HG03520 (cell line): ENCODE results near the gene TAF8.
"Not testable (repeated sequence)": the region's sequence is repeated elsewhere in the genome, so short reads cannot be mapped to it uniquely, and the experiment has no call there.

Source experiments
- ATAC-seq: cut with Tn5 transposase; IDR thresholded peaks from one replicate; pipeline ENCODE4 v1.9.1; 2021; ENCODE audit warnings: mild to moderate bottlenecking, moderate library complexity; ENCODE audit not compliant: unreplicated experiment

Gene TAF8, protein sequence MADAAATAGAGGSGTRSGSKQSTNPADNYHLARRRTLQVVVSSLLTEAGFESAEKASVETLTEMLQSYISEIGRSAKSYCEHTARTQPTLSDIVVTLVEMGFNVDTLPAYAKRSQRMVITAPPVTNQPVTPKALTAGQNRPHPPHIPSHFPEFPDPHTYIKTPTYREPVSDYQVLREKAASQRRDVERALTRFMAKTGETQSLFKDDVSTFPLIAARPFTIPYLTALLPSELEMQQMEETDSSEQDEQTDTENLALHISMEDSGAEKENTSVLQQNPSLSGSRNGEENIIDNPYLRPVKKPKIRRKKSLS

DNA sequence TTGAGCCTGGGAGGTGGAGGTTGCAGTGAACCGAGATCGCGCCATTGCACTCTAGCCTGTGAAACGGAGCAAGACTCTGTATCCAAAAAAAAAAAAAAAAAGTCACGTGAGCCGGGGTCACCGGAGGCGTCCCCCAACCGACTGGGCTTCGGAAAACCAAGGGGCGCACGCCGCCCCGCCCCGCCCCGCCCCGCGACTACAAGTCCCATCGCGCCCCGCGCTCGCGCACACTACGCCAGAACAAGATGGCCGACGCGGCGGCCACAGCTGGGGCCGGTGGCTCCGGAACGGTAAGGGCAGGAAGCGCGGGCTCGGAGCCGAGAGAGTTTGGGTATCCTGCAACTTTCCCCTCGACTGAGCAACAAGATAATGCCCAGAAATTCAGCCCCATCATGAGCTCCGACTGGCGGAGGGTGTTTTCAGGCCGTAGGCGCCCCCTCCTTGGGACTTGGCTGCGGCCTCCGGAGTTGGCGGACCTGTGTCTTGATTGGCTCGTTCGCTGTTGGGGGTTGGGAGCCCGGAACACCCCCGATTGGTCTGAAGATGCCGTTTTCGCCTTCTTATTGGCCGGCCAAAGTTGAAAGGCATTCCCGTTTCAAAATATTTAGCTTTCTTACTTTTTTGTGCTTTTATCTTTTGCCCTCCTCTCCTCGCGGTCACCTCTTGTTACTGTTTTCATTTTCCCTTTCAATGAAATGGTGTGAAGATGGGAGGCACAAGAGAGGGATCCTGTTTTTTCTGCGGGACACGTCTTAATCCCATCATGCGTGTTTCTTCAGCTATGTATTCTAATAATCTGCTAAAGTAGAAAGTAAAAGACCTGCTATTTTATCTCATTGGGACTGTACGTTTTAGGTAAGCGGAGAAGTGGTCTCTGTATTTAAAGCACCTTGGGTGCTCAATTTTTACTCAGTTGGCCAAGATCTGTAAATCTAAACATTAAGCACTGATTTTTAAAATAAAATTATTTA, at the start of gene TAF8:
Gene TAF8 (plus strand): TSS at position 228 of the 971 bp plus-strand sequence. CDS start 18 bp downstream, at position 246.
- peak; percentile 63 for ATAC-seq

DNA sequence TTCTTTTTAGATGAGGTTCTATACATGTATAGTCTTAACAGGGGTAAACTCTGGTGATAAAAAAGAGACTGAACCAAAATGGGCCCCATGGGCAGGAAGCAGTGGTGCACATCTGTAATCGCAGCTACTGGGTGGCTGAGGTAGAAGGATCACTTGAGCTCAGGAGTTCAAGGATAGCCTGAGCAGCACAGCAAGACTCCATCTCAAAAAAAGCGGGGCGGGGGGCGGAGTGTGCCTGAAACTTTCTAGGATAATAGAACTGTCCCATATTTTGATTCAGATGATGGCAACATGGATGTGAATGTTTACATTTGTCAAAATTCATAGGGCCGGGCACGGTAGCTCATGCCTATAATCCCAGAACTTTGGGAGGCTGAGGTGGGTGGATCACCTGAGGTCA, 48.8 kb upstream of the TAF8 start:
- no peak for ATAC-seq

DNA sequence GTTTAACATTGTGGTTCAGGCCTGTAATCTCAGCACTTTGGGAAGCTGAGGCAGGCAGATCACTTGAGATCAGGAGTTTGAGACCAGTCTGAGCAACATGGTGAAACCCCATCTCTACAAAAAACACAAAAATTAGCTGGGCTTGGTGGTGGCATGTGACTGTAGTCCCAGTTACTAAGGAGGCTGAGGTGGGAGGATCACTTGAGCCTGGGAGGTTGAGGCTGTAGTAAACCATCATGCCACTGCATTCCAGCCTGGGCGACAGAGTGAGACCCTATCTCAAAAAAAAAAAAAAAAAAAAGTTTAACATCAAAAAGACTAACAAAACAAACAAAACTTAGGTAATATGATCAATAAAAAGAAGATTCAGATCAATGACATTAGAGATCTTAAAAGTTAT, 46.7 kb upstream of the TAF8 start:
- not testable (repeated sequence) for ATAC-seq

DNA sequence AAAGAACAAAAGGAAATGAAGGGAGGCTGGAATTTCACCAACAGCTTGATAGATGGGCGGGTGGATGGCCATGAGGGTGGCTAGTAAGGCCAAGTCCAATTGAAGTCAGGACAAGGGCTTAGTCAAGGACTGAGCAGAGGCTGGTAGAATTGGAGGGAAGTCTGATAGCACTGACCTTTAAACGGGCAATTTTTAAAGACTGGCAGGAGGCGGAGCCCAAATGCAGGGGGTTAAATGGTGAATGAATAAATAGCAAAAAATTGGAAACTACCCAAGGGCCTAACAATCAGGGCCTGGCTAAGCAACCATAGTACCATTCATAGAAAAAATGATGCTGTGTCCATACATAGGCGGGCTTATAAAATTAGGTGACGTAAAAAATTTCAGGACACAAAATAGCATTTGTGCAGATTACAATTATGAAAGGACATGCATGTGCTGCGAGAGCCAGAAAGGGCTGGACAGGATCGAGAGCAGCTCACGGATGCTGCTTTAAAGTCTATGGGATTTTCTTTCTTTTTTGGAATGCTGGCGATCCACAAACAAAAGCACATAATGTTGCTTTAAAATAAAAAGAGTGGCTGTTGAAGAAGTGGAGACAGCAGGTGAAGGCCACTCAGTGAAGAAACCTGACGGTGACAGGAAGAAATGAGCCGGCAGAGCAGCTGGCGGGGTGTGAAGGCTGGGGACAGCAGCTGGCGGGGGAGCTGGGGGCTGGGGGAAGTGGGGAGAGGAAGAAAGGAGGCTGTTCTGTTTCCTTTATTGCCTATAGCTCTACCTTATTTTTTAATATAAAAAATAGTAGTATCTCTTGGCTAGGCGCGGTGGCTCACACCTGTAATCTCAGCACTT, 42.8 kb upstream of the TAF8 start:
- ATAC-seq = no peak

DNA sequence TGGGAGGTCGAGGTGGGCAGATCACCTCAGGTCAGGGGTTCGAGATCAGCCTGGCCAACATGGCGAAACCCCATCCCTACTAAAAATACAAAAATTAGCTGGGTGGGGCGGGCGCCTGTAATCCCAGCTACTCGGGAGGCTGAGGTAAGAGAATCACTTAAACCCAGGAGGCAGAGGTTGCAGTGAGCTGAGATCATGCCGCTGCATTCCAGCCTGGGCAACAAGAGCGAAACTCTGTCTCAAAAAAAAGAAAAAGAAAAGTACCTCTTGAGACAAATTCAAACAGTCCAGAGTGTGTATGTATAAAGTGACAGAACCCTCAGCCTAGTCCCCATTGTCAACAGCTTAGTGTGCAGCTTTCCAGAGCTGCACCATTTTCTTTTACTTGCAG, 42.2 kb upstream of the TAF8 start:
- not testable (repeated sequence) for ATAC-seq

DNA sequence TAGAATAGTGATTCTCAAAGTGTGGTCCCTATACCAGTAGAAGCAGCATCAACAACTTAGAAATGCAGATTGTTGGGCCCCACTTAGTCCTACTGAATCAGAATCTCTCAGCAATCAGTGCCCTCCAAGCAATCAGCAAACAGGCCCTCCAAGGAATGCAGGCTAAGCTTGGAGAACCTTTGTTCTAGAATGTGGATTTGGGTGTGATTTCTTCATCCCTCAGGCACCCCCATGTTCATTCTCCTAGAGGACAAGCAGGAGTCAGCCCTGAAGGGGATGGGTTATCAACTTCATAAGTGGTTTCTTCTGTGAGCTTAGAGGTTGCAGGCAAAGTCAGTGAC, 40.5 kb upstream of the TAF8 start:
- no peak for ATAC-seq

DNA sequence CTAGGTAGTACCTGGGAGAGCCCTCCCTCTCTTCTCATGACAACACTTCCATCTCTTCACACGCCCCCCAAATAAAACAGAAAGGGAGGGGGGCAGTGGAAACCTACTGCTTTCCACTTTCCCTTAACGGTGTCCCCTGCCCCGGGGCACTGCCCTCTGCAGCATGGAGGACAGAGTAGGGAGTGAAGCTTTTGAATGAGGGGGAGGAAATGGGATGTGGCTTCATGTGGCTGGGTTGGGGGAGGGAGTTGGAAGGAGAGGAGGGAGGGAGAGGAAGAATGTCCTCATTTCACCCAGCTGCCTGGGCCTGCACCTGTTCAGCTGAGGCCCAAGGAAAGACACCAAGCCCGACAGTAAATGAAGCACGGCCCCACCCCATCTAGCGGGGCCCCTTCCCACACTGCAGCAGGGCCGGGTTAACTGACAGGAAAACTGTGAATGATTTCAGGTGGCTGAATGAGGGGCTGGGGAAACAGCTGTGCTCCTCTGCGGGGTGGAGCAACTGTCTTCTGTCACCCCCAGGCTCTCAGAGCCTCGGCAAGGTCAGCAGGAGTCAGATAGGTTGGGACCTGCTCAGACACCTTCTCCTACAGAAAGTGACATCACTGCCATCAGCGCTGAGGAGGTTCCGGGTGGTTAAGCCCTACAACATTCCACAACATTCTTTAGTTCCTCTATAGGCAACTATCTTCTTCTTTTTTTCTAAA, 40.0 kb upstream of the TAF8 start:
- no peak for ATAC-seq

DNA sequence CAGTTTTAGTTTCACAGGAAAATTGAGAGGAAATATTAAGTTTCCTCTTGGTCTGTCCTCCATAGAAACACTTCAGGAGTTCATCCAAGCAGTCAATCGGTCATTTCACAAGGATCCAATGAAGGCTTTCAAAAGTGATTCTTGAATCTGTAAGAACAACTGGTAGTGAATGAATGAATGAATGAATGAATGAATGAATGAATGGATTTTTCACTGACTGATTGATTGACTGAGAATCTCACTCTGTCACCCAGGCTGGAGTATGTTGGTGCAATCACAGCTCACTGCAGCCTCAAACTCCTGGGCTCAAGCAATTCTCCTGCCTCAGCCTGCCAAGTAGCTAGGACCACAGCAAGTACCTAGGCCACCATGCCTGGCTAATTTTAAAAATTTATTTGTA, 39.4 kb upstream of the TAF8 start:
- no peak for ATAC-seq

DNA sequence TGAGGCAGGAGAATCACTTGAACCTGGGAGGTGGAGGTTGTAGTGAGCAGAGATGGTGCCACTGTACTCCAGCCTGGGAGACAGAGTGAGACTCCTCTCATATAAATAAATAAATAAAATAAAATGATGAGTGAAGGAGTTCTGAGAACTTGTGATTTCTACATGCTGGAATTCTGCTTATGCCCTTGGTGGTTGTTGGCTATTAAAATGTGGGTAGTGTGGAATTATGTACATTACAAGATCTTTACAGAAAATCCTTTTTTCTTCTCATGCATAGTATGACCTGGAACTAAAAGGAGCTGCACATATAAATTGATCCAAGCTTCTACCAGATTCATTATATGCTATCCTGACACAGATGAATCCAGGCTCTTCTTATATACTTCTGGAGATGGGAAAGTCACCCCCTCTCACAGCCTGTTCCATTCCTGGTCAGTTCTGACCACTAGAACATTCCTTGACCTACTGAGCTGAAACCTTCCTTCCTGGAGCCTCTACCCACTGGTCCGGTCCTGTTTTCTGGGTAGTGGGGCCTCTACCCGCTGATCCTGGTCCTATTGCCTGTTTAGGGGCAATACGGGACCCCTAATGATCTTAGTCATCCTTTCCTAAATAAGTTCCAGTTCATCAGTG, 37.7 kb upstream of the TAF8 start:
- ATAC-seq = no peak

DNA sequence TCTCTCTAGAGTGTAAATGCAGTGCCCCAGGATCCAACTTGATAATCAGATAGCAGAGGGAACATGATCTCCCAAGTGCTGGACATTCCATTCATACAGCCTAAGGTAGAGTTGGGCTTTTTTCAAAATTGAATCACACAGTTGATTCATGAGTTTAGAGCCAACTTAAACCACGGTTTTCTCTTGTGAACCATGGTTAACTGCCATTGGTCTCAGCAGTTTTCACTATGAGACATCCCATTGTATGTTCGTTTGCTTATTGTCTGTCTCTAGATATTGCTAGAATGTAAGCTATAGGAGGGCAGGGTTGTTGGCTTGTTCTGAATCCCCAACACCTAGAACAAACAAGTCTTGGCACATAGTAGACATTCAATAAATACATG, 37.2 kb upstream of the TAF8 start:
- ATAC-seq = no peak

DNA sequence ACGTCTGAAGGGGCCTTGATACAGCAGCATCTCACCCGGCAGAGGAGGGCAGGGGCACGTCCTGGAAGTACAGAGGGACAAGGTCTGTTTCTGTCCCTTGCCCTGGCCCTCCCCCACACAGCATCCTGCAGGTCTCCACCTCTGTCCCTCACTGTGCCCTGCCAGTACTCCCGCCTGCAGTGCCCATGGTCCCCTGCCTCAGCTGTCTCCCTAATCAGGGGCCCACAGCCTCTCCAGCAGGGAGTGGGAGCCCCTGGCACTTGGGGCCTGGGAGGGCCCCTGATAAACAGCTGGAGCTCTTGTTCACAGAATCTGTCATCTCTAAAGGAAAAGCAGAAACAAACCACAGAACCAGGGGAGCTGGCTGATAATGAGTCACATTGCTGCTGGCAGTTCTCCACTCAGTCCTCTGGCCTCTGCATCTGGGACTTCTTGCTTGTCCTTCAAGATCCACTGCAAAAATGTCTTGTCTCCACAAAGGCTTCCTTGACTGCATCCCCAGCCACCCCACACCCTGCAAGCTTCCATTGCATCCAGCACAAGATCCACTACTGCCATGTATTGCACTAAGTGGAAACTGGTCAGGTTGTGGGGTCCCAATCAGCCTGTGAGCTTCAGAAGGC, 33.2 kb upstream of the TAF8 start:
- ATAC-seq = no peak

DNA sequence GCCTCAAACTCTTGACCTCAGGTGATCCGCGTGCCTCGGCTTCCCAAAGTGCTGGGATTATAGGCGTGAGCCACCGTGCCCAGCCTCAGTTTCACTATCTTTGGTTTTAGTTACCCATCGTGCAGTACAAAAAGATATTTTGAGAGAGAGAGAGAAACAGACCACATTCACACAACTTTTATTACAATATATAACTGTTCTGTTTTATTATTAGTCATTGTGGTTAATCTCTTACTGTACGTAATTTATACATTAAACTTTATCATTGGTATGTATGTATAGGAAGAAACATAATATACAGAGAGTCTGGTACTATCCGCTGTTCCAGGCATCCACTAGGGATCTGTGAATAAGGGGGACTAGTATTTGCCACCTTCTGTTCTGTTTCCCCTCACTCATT, 29.4 kb upstream of the TAF8 start:
- no peak for ATAC-seq

DNA sequence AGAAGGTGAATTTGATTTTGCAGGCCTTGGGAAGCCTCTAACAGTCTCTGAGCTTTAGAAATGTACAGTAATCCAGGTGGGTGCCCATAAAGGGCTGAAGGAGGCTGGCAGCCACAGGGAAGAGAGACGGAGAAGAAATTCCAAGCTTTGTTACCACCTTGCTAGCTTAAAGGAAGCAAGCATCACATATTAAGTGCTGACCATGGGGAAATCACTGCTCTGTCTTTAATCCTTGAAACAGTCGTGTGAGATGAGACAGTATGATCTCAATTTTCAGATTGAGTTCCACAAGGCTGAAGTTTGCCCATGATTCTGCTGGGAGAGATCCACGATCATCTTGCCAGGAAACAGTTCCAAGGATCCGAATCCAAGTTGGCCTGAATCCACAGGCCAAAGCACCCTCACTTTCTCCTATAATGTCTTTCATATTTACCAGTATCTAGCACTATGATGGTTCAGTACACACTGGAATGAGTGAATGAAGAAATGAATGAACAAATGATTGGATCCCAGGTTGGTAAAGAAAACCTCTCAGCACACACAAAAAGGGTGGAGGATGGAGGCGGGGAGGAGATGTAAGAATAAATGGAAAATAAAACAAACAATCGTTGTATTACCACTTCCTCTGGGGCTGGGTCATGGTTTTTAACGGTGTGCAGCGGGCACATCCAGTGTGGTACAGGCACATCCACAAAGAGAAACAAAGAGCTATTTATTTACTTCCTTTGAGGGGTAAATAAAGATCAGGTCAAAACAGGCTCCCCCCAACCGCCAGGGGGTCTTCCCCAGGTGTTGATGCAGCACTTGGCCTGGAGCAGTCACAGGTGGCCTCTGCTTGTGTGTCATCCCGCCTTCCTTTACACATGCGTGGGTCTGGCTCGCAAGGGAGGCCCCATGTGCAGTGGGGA, 28.2 kb upstream of the TAF8 start:
- ATAC-seq = no peak

DNA sequence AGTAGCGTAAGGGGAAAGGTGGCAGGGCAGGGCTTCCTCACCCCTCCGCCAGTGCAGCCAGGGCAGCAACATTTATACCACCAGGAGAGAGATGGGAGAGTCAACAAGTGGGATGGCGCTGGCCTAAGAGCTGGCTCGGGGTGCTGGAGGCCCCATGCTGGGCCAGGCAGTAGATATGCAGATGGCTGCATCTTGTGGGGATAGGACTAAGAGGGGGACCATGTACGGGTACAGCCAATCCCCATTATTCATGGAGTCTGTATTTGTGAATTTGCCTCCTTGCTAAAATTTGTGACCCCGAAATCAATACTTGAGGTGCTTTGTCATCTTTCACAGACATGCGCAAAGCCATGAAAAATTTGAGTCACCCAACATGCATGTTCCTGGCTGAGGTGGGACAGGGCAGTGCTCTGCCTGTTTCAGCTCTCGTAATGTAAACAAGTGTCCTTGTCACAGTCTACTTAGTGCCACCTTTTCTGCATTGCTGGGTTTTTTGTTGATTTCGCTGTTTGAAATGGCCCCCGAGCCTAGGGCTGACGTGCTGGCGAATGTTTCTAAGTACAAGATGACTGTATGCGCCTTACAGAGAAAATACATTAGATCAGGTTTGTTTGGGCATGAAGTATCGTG, 27.5 kb upstream of the TAF8 start:
- no peak for ATAC-seq

DNA sequence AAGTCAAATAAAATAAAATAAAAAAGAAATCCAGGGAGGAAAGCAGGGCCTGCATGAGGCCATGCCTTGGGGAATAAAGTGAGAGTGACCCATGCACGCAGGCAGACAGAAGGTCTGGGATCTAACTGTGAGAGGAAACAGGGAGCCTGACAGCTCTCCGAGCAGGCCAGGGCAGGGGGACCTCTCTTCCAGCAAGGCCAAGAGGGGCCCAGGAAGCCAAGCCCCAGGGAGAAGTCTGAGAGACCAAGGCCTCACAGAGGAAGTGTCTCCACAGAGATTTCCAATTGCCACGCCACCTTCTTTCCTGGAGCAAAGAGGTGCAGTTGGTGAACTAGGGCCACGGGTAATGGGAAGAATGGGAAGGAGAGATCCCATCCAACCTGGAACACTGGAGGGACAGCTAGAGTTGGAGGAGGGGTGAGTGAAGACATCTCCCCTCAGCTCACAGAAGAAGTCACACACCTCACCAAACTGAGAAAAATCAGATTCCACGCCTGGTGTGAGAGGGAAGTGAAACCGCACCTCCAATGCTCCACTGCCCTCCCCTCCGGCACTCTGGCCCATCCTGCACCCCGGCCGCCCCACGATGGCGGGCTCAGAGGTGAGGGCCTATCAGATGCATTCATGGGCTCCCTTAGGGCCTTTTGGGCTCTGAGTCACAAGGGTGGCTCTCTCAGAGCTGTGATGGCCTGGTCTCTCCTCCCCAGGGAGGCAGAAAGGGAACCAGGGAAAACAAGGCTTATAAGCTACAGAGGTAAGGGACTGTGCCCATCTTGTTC, 25.1 kb upstream of the TAF8 start:
- peak; percentile 61 for ATAC-seq

DNA sequence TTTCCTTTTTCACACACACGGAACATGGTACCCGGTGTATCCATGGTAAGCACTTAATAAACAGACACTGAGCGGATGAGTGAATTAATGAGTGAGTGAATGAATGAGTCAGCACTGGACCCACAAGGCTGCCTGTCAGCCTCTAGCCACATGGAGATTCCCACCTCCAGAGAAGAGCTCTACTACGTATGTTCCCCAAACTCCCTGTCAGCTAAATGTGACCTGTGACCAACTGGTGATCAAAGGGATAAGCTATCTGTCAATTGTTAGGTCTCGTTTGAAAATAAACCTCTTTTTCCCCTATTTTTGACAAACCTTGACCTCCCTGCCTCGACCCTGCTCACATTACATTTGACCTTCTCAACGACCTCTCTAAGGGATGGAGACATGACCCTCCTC, 24.5 kb upstream of the TAF8 start:
- no peak for ATAC-seq

DNA sequence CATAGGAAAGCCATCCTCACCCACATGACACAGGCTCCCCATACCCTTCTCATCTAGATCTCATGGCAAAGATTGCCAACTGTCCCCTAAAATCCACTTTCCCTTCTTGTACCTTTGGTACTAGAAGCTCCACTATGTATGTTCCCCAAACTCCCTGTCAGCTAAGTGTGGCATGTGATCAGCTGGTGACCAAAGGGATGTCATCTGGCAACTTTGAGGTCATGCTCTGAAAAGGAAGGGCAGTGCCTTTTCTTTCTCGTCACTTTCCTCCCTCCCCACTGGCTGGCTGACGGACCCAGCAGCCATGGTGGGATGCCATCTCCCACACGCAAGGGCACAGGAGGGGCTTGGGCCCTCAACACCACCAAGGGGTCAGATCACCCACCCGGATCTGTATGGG, 23.8 kb upstream of the TAF8 start:
- no peak for ATAC-seq
